ENCODE results near the gene ADGRV1.
"Not testable (repeated sequence)": the region's sequence is repeated elsewhere in the genome, so short reads cannot be mapped to it uniquely, and the experiment has no call there.

ADGRV1 gene

GRCh38 chr5:91007780-91008402 is 449.3 kb downstream of the ADGRV1 start:
- DNase-seq: no peak

GRCh38 chr5:91010090-91010489 is 451.5 kb downstream of the ADGRV1 start:
- DNase-seq: no peak

GRCh38 chr5:91011029-91011428 is 452.4 kb downstream of the ADGRV1 start:
- DNase-seq: no peak

- not testable (repeated sequence) for DNase-seq
These were observed 454.3 kb downstream of the ADGRV1 start for GRCh38 chr5:91012867-91013266.

DNA sequence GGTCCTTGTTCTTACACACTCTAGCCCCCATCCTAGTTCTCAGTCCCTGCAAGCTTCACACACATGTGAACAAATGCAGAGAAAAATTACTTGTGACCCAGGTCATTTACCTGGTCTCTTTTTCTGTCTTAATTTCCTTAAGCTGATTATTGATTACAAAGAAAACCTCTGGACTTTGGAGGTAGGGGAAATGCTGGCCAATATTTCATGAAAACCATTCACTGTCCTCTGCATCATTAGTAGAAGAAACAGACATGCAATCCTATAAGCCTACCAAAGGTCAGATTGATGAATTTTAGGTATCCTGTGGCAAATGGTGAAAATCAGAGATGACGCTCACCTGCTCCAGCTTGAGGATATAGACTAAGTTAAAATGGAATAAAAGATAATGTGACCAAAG is 457.7 kb downstream of the ADGRV1 start:
- DNase-seq: no peak

- DNase-seq: no peak
These were observed 458.5 kb downstream of the ADGRV1 start for GRCh38 chr5:91016954-91017700.

GRCh38 chr5:91018200-91018599 is 459.6 kb downstream of the ADGRV1 start:
- no peak for DNase-seq

GRCh38 chr5:91018712-91019371 is 460.2 kb downstream of the ADGRV1 start:
- no peak for DNase-seq

DNA sequence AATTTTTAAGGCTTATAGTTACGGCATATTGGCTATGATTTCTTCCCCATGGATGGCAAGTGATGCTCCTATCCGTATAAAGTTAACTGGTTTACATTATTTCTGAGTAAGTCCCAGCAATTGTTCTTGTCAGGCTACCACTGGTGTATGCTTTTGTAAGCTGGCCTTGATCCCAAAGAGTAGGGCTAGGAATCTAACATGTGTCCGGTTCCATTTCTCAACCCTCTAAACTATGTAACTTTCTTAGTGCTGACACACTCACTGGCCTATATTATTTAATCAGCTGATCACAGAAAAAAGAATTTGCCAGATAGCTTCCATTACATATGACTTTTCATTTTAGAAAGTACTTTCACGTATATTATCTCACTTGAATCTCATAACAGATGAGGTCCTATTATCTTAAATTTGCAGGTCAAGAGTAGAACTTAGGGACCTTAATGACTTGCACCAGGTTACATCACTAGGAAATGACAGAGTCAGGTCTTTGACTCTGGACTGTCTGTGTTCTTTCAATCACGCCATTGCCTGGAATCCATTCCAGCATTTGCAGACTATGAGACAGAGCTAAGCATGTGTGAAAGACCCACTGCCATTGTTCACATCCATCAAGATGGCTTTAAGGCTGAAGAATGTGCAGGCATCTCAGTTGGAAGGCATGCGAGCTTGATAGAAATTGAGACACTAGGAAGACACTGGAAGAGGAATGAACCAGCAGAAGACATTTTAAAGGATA is 461.6 kb downstream of the ADGRV1 start:
- no peak for DNase-seq

GRCh38 chr5:91022518-91022917 is 463.9 kb downstream of the ADGRV1 start:
- no peak for DNase-seq

- no peak for DNase-seq
These were observed 465.6 kb downstream of the ADGRV1 start for GRCh38 chr5:91024206-91024605.

GRCh38 chr5:91024727-91025126 is 466.1 kb downstream of the ADGRV1 start:
- peak; percentile 62 for DNase-seq

GRCh38 chr5:91025449-91025848 is 466.9 kb downstream of the ADGRV1 start:
- no peak for DNase-seq

- DNase-seq: no peak
These were observed 467.4 kb downstream of the ADGRV1 start for GRCh38 chr5:91025956-91026355.

GRCh38 chr5:91026466-91026865 is 467.9 kb downstream of the ADGRV1 start:
- no peak for DNase-seq

- DNase-seq: no peak
These were observed 469.0 kb downstream of the ADGRV1 start for GRCh38 chr5:91027405-91028139.

DNA sequence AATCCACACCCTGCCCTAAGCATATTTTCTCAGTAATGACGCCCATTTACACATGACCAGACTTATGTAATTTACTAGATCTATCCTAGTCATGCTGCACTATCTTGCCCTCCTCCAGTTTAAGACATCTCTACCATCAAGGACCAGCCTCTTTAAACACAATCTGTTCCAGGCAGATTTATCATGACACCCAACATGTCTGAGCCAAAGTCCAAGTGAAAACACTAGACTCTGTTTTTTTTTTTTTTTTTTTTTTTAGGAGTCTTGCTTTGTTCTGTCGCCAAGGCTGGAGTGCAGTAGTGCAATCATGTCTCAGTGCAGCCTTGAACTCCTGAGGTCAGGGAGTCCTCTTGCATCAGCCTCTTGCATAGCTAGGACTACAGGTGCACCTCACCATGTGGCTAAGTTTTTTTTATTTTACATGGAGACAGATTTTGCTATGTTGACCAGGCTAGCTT is 469.9 kb downstream of the ADGRV1 start:
- DNase-seq: no peak

- no peak for DNase-seq
These were observed 472.2 kb downstream of the ADGRV1 start for GRCh38 chr5:91030521-91031401.

DNA sequence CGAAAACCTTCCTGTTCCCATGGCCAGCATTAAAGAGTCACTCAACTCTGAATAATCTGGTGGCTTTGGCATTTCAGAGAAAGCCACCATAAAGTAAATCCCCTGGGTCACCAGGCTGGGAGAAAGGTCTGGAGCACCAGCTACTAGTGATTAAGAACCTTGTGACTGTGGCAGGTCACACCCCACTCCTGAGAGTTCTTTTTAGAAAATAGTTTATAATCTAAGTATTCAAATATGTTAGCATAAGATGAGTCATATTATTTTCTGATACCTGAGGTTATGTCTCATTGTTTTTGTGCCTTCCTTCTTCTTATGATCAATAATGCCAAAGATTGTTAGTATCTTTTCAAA is 472.8 kb downstream of the ADGRV1 start:
- no peak for DNase-seq

- DNase-seq: no peak
These were observed 473.5 kb downstream of the ADGRV1 start for GRCh38 chr5:91032125-91032524.

DNA sequence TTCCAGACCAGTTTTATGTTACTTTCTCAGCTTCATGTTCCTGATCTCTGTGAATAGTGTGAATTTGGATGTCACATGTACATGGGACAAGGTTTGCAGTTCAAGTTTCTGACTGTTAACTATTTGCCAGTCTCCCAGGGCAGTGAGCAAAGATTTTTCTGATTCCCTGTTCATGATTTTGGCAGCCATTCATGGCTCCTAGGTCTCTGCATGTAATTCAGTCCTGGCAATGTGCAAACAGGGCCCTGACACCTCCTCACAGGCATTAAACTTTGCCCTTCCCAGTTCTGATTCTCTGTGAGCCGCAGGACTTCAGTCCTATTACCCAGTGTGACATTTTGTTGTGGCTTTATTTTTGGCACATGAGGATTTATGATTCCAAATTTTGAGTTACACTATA is 474.8 kb downstream of the ADGRV1 start:
- no peak for DNase-seq
